GM18870 (cell line): Measurements from ENCODE around the gene ZBTB3.
A peak's percentile ranks its signal among the peaks of the same experiment; 100 is the strongest.
"Not testable (repeated sequence)": the region's sequence is repeated elsewhere in the genome, so short reads cannot be mapped to it uniquely, and the experiment has no call there.

Experiments
- ATAC-seq: cut with Tn5 transposase; IDR thresholded peaks from one replicate; pipeline ENCODE4 v1.9.1; 2021; ENCODE audit warnings: moderate library complexity; ENCODE audit not compliant: unreplicated experiment

The ZBTB3 gene

DNA sequence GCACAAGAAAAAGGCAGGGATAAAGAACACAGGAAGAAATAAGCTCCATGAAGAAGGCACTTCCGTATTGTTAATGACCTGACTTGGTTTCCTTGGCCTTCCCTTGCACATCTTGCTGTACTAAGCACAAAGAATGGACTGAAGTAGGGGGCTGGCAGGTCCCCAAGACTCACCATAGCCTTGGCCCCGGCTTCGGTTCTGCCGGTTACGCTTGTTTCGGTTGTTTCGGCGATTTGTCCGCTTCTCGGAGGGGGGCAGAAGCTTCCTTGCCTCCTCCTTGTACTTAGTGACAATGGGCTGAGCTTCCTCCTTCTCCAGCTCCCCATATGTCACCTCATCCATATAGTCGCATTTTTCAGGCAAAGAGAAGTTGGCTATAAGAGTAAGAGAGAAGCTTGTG, 37.1 kb downstream of the ZBTB3 start:
- no peak for ATAC-seq

DNA sequence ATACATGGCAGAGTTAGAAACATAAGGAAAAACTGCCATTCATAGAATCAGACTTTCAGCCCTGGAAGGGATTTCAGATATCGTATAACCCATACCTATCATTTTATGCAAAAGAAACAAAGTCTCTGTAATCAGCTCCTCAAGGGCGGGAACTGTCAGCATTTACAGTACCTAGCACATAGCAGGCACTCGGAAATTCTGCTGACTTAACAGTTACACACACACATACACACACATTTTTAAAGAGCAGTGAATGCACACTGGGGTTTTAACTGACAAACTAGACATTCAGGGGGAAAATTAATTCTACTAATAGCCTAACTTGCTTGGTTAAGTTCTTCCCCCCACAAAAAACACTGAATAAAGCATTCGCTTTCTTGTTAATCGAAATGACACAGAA, 37.8 kb downstream of the ZBTB3 start:
- no peak for ATAC-seq

- no peak for ATAC-seq
Measured at GRCh38 chr11:62715150-62716130, 38.5 kb downstream of the ZBTB3 start.

GRCh38 chr11:62713343-62713742, 40.6 kb downstream of the ZBTB3 start:
- no peak for ATAC-seq

DNA sequence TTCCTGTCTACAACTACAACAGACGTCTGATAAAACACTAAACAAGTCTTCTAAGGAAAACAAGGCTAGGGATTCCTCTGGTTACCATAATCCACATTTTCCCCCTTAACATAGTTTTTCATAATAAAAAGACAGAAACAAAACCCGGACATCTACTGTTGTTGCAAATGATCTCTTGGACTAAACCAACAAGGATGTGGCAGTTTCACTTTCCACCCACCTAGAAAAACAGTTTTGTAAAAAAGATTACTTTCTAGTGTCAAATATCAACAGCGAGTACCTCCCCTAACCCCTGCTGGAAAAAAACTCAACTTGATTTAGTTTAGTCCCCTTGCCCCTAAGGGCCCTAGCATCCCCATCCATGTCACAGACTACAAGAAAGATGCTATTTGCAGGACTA, 41.1 kb downstream of the ZBTB3 start:
- ATAC-seq: no peak

GRCh38 chr11:62712276-62712812, 41.6 kb downstream of the ZBTB3 start:
- no peak for ATAC-seq

DNA sequence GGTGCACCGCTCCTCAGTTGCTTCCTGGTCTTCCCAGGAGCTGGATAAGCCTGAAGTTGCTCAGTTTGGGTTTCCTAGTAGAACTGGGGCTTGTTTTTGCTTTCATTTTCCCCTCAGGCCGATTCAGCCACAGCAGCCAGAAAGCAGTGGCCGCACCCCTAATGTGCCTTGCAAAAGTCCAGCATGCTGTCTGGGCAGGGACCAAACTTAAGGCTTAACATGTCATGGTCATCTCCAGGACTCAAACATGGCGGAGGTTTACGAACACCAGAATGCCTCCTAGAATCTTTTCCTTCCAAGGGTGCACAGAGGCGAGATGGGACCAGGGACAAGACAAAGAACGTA, 44.0 kb downstream of the ZBTB3 start:
- no peak for ATAC-seq

DNA sequence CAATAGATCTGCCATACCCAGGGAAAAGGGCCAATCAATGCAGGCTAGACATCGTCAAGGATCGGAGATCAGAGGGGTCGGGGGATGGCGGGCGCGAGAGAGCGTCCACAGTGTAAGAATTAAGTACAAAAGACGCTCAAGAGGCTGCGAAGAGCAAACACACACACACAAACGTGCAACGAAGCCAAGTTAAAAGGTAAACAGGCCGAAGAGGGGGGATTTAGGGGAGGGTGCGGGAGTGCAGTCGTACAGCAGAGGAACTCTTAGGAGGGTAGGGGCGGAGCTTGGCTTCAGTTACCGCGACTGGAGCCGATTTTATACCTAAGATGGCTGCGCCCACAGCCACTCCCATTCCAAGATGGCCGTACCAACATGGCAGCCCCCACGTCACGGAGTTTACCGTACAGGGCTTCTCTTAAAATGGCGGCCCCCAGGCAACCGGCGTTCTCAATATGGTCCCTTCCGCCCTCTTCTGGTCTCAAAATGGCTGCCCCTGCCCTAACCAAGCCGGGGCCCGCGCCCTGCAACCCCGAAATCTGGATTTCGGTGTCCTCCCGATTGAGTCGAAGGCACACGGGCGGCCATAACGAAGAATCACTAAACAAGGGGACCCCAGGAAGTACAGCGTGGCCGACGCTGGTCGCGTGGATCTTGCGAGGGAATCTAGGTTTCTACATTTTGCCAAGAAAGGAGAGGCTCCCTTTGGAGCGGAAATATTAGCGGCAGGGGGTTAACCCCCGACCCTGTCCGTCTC, 44.5 kb downstream of the ZBTB3 start:
- ATAC-seq: peak; percentile 66

- no peak for ATAC-seq
Measured at GRCh38 chr11:62708793-62709192, 45.2 kb downstream of the ZBTB3 start.

DNA sequence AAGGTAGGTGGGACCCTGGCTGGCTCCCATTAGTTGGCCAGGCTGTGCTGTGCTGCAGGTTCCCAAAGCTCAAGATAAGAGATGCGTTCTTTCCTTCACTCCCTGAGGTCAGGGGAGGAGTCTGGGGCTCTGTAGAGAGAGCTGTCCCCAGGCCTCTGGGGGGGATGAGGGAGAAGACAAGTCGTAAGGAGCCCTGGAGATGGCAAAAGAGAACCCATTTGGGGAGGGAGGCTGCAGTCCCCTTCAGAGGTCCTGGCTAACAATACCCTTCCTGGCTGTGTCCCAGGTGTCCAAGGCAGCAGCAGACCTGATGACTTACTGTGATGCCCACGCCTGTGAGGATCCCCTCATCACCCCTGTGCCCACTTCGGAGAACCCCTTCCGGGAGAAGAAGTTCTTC, 45.6 kb downstream of the ZBTB3 start:
- ATAC-seq: no peak

DNA sequence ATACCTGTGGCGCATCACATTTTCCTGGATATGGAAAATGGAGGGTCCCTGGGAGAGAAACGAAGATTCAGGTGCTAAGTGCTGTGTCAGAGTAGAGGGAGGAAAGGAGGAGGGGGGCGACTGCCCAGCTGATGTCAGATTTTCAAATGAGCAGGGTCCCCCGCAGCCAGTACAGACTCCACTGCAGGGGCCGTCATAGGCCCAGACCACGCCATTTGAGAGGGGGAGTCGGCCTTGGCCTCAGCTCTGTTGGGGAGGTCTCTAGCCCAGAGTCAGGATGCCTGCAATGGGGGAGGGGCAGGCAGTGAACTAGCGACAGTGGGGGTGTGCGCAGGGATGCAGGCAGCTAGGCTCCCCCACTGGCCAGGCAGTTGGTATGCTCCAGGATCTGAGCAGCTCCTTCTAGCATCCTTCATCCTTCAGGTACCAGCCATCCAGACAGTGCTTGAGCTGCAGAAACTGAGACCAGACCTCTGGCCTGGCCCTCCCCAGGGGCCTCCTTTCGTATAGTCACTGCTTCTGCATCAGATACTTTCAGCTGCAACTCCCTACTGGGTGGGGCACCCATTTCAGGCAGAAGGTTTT, 46.6 kb downstream of the ZBTB3 start, which contains the start of the genes BSCL2 and GNG3:
Gene BSCL2 (minus strand): TSS at position 148 of the 585 bp plus-strand sequence. CDS start 229 bp downstream, outside the sequence.
Gene GNG3 (plus strand): TSS at position 400 of the 585 bp plus-strand sequence. CDS start 620 bp downstream, outside the sequence.
- ATAC-seq: no peak

DNA sequence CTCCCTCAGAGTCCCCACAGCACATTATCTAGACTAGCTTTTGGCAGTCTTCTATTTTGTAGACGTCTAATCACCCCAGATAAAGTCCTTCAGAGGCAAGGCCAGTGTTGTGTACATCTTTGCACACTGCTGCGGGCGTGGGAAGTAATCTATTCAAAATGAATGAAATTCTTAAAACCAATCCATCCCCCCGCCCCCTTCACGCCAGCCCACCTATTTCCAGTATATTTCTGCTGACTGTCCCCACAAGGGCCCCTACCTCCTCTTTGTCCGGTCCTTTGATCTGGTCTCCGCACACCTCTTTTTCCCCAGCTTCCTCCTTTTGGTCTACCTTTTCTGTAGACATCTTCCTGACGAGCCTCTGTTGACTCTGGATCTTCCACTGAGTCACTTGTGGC, 47.1 kb downstream of the ZBTB3 start:
- no peak for ATAC-seq

- ATAC-seq: no peak
Measured at GRCh38 chr11:62705880-62706849, 47.8 kb downstream of the ZBTB3 start.

- ATAC-seq: no peak
Measured at GRCh38 chr11:62705413-62705812, 48.5 kb downstream of the ZBTB3 start.

GRCh38 chr11:62703921-62704320, 50.0 kb downstream of the ZBTB3 start:
- ATAC-seq: not testable (repeated sequence)

- ATAC-seq: no peak
Measured at GRCh38 chr11:62702246-62702645, 51.7 kb downstream of the ZBTB3 start.
